ENCODE results near the gene BTN2A1.
"Not testable (repeated sequence)": the region's sequence is repeated elsewhere in the genome, so short reads cannot be mapped to it uniquely, and the experiment has no call there.

GRCh38 chr6:26461353-26461752 is 3.6 kb downstream of the BTN2A1 start:
- TF ChIP-seq POLR2A, CTCF (IDR thresholded peaks at IDR 0.05): not testable (repeated sequence)

Data from tibial nerve (tissue), 3 donors.